Measurements from ENCODE around the gene IL17RB.

IL17RB gene

GRCh38 chr3:53806182-53807116 is 39.9 kb upstream of the IL17RB start:
- no peak overlapping the region for H3K4me3 ChIP-seq
- DNase-seq (ENCODE audit: low spot score in 2 of 2): no peak
- in situ Hi-C loops (cut with MboI; ENCODE audit: low sequenced_read_pairs): no loop called here
- H3K4me1 ChIP-seq: no peaks in the 10 kb centered on the region
- H3K36me3 ChIP-seq (replicated peaks): no peaks in the 10 kb centered on the region
- H3K27me3 ChIP-seq (ENCODE audit: low read depth): no peaks in the 10 kb centered on the region
- H3K9me3 ChIP-seq: no peaks in the 10 kb centered on the region

- Histone ChIP-seq H3K4me1 (no peaks in the 10 kb centered on the region), H3K27me3 (ENCODE audit: low read depth) (no peaks in the 10 kb centered on the region), H3K9me3 (no peaks in the 10 kb centered on the region), H3K4me3 (no peak overlapping the region), H3K36me3 (replicated peaks) (no peaks in the 10 kb centered on the region)
- in situ Hi-C loops (cut with MboI; ENCODE audit: low sequenced_read_pairs): no loop called here
- DNase-seq (ENCODE audit: low spot score in 2 of 2): no peak
These were observed 39.1 kb upstream of the IL17RB start for GRCh38 chr3:53807117-53807810.

- DNase-seq (ENCODE audit: low spot score in 2 of 2): no peak
- in situ Hi-C loops (cut with MboI; ENCODE audit: low sequenced_read_pairs): no loop called here
- H3K9me3 ChIP-seq: no peaks in the 10 kb centered on the region
- no peaks in the 10 kb centered on the region for H3K27me3 ChIP-seq (ENCODE audit: low read depth)
- no peak overlapping the region for H3K4me3 ChIP-seq
- H3K36me3 ChIP-seq (replicated peaks): no peaks in the 10 kb centered on the region
- no peaks in the 10 kb centered on the region for H3K4me1 ChIP-seq
These were observed 37.9 kb upstream of the IL17RB start for GRCh38 chr3:53808496-53808895.

GRCh38 chr3:53809267-53809666 is 37.1 kb upstream of the IL17RB start:
- no peak for DNase-seq (ENCODE audit: low spot score in 2 of 2)
- H3K36me3 ChIP-seq (replicated peaks): no peaks in the 10 kb centered on the region
- in situ Hi-C loops (cut with MboI; ENCODE audit: low sequenced_read_pairs): no loop called here
- no peak overlapping the region for H3K4me3 ChIP-seq
- H3K27me3 ChIP-seq (ENCODE audit: low read depth): no peaks in the 10 kb centered on the region
- no peaks in the 10 kb centered on the region for H3K4me1 ChIP-seq
- H3K9me3 ChIP-seq: no peaks in the 10 kb centered on the region

GRCh38 chr3:53809764-53810400 is 36.5 kb upstream of the IL17RB start:
- Histone ChIP-seq H3K27me3 (ENCODE audit: low read depth) (no peaks in the 10 kb centered on the region), H3K9me3 (no peaks in the 10 kb centered on the region), H3K4me3 (no peak overlapping the region), H3K4me1 (no peaks in the 10 kb centered on the region), H3K36me3 (replicated peaks) (no peaks in the 10 kb centered on the region)
- no peak for DNase-seq (ENCODE audit: low spot score in 2 of 2)
- in situ Hi-C loops (cut with MboI; ENCODE audit: low sequenced_read_pairs): no loop called here

GRCh38 chr3:53811143-53811927 is 35.0 kb upstream of the IL17RB start:
- H3K36me3 ChIP-seq (replicated peaks): no peaks in the 10 kb centered on the region
- no peak overlapping the region for H3K4me3 ChIP-seq
- no peaks in the 10 kb centered on the region for H3K9me3 ChIP-seq
- no peak for DNase-seq (ENCODE audit: low spot score in 2 of 2)
- in situ Hi-C loops (cut with MboI; ENCODE audit: low sequenced_read_pairs): no loop called here
- no peaks in the 10 kb centered on the region for H3K4me1 ChIP-seq
- no peaks in the 10 kb centered on the region for H3K27me3 ChIP-seq (ENCODE audit: low read depth)

GRCh38 chr3:53812434-53812833 is 33.9 kb upstream of the IL17RB start:
- H3K36me3 ChIP-seq (replicated peaks): no peaks in the 10 kb centered on the region
- in situ Hi-C loops (cut with MboI; ENCODE audit: low sequenced_read_pairs): no loop called here
- no peaks in the 10 kb centered on the region for H3K4me1 ChIP-seq
- H3K27me3 ChIP-seq (ENCODE audit: low read depth): no peaks in the 10 kb centered on the region
- no peak for DNase-seq (ENCODE audit: low spot score in 2 of 2)
- H3K4me3 ChIP-seq: no peak overlapping the region
- no peaks in the 10 kb centered on the region for H3K9me3 ChIP-seq

GRCh38 chr3:53813229-53813628 is 33.1 kb upstream of the IL17RB start:
- Histone ChIP-seq H3K27me3 (ENCODE audit: low read depth) (no peaks in the 10 kb centered on the region), H3K4me3 (no peak overlapping the region), H3K9me3 (no peaks in the 10 kb centered on the region), H3K36me3 (replicated peaks) (0 out of 2 replicates have a peak, but pooled peaks cover 3% of the 10 kb centered on the region), H3K4me1 (no peaks in the 10 kb centered on the region)
- DNase-seq (ENCODE audit: low spot score in 2 of 2): no peak
- in situ Hi-C loops (cut with MboI; ENCODE audit: low sequenced_read_pairs): no loop called here

GRCh38 chr3:53813876-53814275 is 32.5 kb upstream of the IL17RB start:
- H3K4me1 ChIP-seq: no peaks in the 10 kb centered on the region
- in situ Hi-C loops (cut with MboI; ENCODE audit: low sequenced_read_pairs): no loop called here
- H3K9me3 ChIP-seq: no peaks in the 10 kb centered on the region
- DNase-seq (ENCODE audit: low spot score in 2 of 2): no peak
- H3K4me3 ChIP-seq: no peak overlapping the region
- no peaks in the 10 kb centered on the region for H3K27me3 ChIP-seq (ENCODE audit: low read depth)
- H3K36me3 ChIP-seq (replicated peaks): peaks cover 4% of the 10 kb centered on the region; the same call in 1 of the 2 replicates

- H3K4me3 ChIP-seq: no peak overlapping the region
- peaks cover 16% of the 10 kb centered on the region for H3K36me3 ChIP-seq (replicated peaks)
- DNase-seq (ENCODE audit: low spot score in 2 of 2): no peak
- H3K4me1 ChIP-seq: no peaks in the 10 kb centered on the region
- no peaks in the 10 kb centered on the region for H3K9me3 ChIP-seq
- H3K27me3 ChIP-seq (ENCODE audit: low read depth): no peaks in the 10 kb centered on the region
- in situ Hi-C loops (cut with MboI; ENCODE audit: low sequenced_read_pairs): no loop called here
These were observed 31.3 kb upstream of the IL17RB start for GRCh38 chr3:53815067-53815466.

- in situ Hi-C loops (cut with MboI; ENCODE audit: low sequenced_read_pairs): no loop called here
These were observed 30.7 kb upstream of the IL17RB start for GRCh38 chr3:53815651-53816050.

GRCh38 chr3:53816425-53816824 is 29.9 kb upstream of the IL17RB start:
- H3K27me3 ChIP-seq (ENCODE audit: low read depth): no peaks in the 10 kb centered on the region
- H3K4me3 ChIP-seq: no peak overlapping the region
- DNase-seq (ENCODE audit: low spot score in 2 of 2): no peak
- peaks cover 19% of the 10 kb centered on the region for H3K36me3 ChIP-seq (replicated peaks)
- no peaks in the 10 kb centered on the region for H3K9me3 ChIP-seq
- in situ Hi-C loops (cut with MboI; ENCODE audit: low sequenced_read_pairs): no loop called here
- H3K4me1 ChIP-seq: no peaks in the 10 kb centered on the region

More at GRCh38 chr3:53815651-53816050, 30.7 kb upstream of the IL17RB start:
- no peak for DNase-seq (ENCODE audit: low spot score in 2 of 2)
- no peaks in the 10 kb centered on the region for H3K9me3 ChIP-seq
- H3K4me3 ChIP-seq: no peak overlapping the region
- H3K36me3 ChIP-seq (replicated peaks): peaks cover 19% of the 10 kb centered on the region
- no peaks in the 10 kb centered on the region for H3K4me1 ChIP-seq
- H3K27me3 ChIP-seq (ENCODE audit: low read depth): no peaks in the 10 kb centered on the region

GRCh38 chr3:53817211-53817610 is 29.2 kb upstream of the IL17RB start:
- H3K27me3 ChIP-seq (ENCODE audit: low read depth): no peaks in the 10 kb centered on the region
- no peak overlapping the region for H3K4me3 ChIP-seq
- H3K36me3 ChIP-seq (replicated peaks): peaks cover 19% of the 10 kb centered on the region
- in situ Hi-C loops (cut with MboI; ENCODE audit: low sequenced_read_pairs): no loop called here
- DNase-seq (ENCODE audit: low spot score in 2 of 2): no peak
- H3K4me1 ChIP-seq: no peaks in the 10 kb centered on the region
- no peaks in the 10 kb centered on the region for H3K9me3 ChIP-seq
